Vagina (tissue), 2 donors: ENCODE data around the gene SDR39U1. TPM values are rescaled to one million over a fixed set of nuclear protein-coding genes. Genes with fewer than 3 reads are reported as not detected.

Source experiments
- DNase-seq, 2 donors: peaks; one replicate each; pipeline ENCODE4 v3.0.0-alpha.2; 2017; ENCODE audit errors: extremely low spot score in 2 of 2
- H3K27ac ChIP-seq: fragments of 200-600 bp; sonication (generic); one replicate; pipeline ENCODE4 v1.5.1; 2019
- H3K27me3 ChIP-seq: fragments of 200-600 bp; sonication (generic); one replicate; pipeline ENCODE4 v1.5.1; 2019
- H3K36me3 ChIP-seq, 2 donors: fragments of 200-600 bp; sonication (generic); one replicate each; pipeline ENCODE4 v1.5.1; 2017 to 2019
- H3K4me1 ChIP-seq: fragments of 200-600 bp; sonication (generic); one replicate; pipeline ENCODE4 v1.5.1; 2019
- H3K4me3 ChIP-seq, 2 donors: fragments of 200-600 bp; sonication (generic); 1 replicate in 1 of 2; 2 replicates in 1 of 2; pipeline ENCODE4 v1.5.1; 2016 to 2019
- H3K9me3 ChIP-seq: fragments of 200-600 bp; sonication (generic); one replicate; pipeline ENCODE4 v1.5.1; 2019
- CTCF ChIP-seq, 3 experiments: fragments of 450-650 bp in 2 of 3; fragments of 200-600 bp in 1 of 3; sonication (generic) in 1 of 3; IDR thresholded peaks; one replicate each; pipeline ENCODE4 v1.5.1; 2017 to 2019; ENCODE audit warnings: antibody characterized with exemption in 3 of 3, mild to moderate bottlenecking in 2 of 3, moderate library complexity in 2 of 3
- POLR2A ChIP-seq, 2 donors: fragments of 450-650 bp; IDR thresholded peaks; one replicate each; pipeline ENCODE4 v1.6.1; 2017; ENCODE audit warnings: antibody characterized with exemption in 2 of 2, mild to moderate bottlenecking in 2 of 2, moderate library complexity in 2 of 2
- POLR2AphosphoS5 ChIP-seq, 2 donors: sonication (generic); formaldehyde crosslinking; IDR thresholded peaks; one replicate each; pipeline ENCODE4 v1.9.0; 2017; ENCODE audit warnings: antibody characterized with exemption in 2 of 2, mild to moderate bottlenecking in 2 of 2, low read depth in 1 of 2; ENCODE audit not compliant: insufficient read depth in 1 of 2
- intact Hi-C: fragments of 100-400 bp; cut with DNase I; formaldehyde crosslinking; loops from one replicate; pipeline ENCODE4 v1.15.1; 2023
- total RNA-seq: library from RNA; depleted of rRNA; stranded (reverse); fragments of >200 nt; gene quantifications from one replicate; pipeline ENCODE4 v1.2.3, GENCODE V29; 2016

SDR39U1 gene
- total RNA-seq, 1 donor from 2014 or later = 43.2 TPM

- peak overlapping the region; percentile 63 to 67 for H3K4me3 ChIP-seq
- TF ChIP-seq POLR2AphosphoS5 (IDR thresholded peaks at IDR 0.05; ENCODE audit: insufficient read depth in 1 of 2, low read depth in 1 of 2) = no peak
- no peak for TF ChIP-seq POLR2A (IDR thresholded peaks at IDR 0.05)
- no peak for TF ChIP-seq CTCF (IDR thresholded peaks at IDR 0.05)
- no peaks in the 10 kb centered on the region for H3K27me3 ChIP-seq
- H3K27ac ChIP-seq = peak overlapping the region; percentile 97
- peak in 1 of 2 donors; percentile 79 for DNase-seq
- intact Hi-C loops = no loop called here
- peaks cover 0 to 37% of the 10 kb centered on the region in 2 donors for H3K36me3 ChIP-seq
- peaks cover 42% of the 10 kb centered on the region for H3K4me1 ChIP-seq
- no peaks in the 10 kb centered on the region for H3K9me3 ChIP-seq
Observed at GRCh38 chr14:24441485-24441884, 1.1 kb downstream of the SDR39U1 start.

- H3K36me3 ChIP-seq = peaks cover 0 to 43% of the 10 kb centered on the region in 2 donors
- peak overlapping the region; percentile 97 for H3K27ac ChIP-seq
- intact Hi-C loops = no loop called here
- TF ChIP-seq CTCF (IDR thresholded peaks at IDR 0.05) (no peak), POLR2AphosphoS5 (IDR thresholded peaks at IDR 0.05; ENCODE audit: insufficient read depth in 1 of 2, low read depth in 1 of 2) (no peak), POLR2A (IDR thresholded peaks at IDR 0.05) (no peak)
- no peaks in the 10 kb centered on the region for H3K27me3 ChIP-seq
- H3K9me3 ChIP-seq = no peaks in the 10 kb centered on the region
- peaks cover 48% of the 10 kb centered on the region for H3K4me1 ChIP-seq
- peak in 1 of 2 donors; percentile 58 for DNase-seq
- no peak overlapping the region for H3K4me3 ChIP-seq
Observed at GRCh38 chr14:24440606-24441399, 1.8 kb downstream of the SDR39U1 start.

GRCh38 chr14:24439830-24440605 is 2.6 kb downstream of the SDR39U1 start:
- H3K9me3 ChIP-seq = no peaks in the 10 kb centered on the region
- peaks cover 48% of the 10 kb centered on the region for H3K4me1 ChIP-seq
- H3K27ac ChIP-seq = peak overlapping the region; percentile 97
- intact Hi-C loops = no loop called here
- peak in 1 of 2 donors; percentile 55 for DNase-seq
- no peaks in the 10 kb centered on the region for H3K27me3 ChIP-seq
- peaks cover 0 to 43% of the 10 kb centered on the region in 2 donors for H3K36me3 ChIP-seq
- TF ChIP-seq POLR2AphosphoS5 (IDR thresholded peaks at IDR 0.05; ENCODE audit: insufficient read depth in 1 of 2, low read depth in 1 of 2) (peak in 1 of 2 donors; percentile 38), POLR2A (IDR thresholded peaks at IDR 0.05) (no peak), CTCF (IDR thresholded peaks at IDR 0.05) (no peak)
- H3K4me3 ChIP-seq = no peak overlapping the region

- no peak overlapping the region for H3K4me3 ChIP-seq
- intact Hi-C loops = no loop called here
- H3K9me3 ChIP-seq = no peaks in the 10 kb centered on the region
- H3K27me3 ChIP-seq = no peaks in the 10 kb centered on the region
- H3K4me1 ChIP-seq = peaks cover 48% of the 10 kb centered on the region
- H3K36me3 ChIP-seq = peaks cover 0 to 43% of the 10 kb centered on the region in 2 donors
- TF ChIP-seq CTCF (IDR thresholded peaks at IDR 0.05) = no peak
- TF ChIP-seq POLR2A (IDR thresholded peaks at IDR 0.05) = no peak
- TF ChIP-seq POLR2AphosphoS5 (IDR thresholded peaks at IDR 0.05; ENCODE audit: insufficient read depth in 1 of 2, low read depth in 1 of 2) = no peak
- peak in 1 of 2 donors; percentile 55 for DNase-seq
- H3K27ac ChIP-seq = no peak overlapping the region
Observed at GRCh38 chr14:24439257-24439656, 3.3 kb downstream of the SDR39U1 start.
